Smooth muscle cell of the brain vasculature (primary cell): Measurements from ENCODE around the gene NPPB.

ENCODE experiments used
- DNase-seq: peaks from one replicate; pipeline ENCODE4 v3.0.0-alpha.2; 2012; ENCODE audit warnings: low read depth, low spot score

Gene NPPB

DNA sequence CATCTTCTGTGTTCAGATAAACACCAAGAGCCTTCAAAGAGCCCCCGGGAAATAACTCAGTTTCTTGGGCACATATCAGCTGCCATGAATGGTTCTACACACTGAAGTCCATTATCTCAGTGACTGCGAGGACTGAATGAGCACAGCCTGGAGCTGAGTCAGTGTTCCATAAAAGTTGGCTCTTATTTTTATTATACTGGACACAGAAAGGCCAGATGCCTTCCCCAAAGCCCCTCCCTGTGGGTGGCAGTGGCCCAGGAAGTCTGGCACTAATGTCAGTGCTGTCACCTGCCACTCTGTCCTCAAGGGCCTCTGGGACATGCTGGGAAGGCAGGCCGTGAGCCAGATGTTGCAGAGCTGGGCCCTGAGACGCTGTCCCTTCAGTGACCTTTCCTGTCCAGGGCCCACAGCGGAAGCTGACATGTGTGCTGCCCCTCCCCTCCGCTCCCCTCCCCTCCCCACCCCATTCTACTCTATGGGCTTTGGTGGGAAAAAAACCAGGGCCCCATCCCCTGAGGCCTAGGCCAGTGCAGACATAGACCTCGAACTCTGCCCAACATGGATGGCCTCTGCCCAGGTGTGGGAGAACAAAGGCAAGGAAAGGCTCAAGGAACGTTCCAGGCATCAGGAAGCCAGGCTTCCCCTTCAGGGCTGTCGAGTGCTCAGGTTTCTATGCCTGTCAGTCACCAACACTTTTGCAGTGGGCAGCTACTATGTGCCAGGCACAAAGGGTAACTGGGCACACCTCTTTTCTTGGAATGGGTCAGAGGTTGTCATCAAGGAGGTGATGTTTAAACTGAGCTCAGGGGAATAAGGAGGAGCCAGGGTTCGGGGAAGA lies 22.4 kb upstream of the NPPB start:
- no peak for DNase-seq

DNA sequence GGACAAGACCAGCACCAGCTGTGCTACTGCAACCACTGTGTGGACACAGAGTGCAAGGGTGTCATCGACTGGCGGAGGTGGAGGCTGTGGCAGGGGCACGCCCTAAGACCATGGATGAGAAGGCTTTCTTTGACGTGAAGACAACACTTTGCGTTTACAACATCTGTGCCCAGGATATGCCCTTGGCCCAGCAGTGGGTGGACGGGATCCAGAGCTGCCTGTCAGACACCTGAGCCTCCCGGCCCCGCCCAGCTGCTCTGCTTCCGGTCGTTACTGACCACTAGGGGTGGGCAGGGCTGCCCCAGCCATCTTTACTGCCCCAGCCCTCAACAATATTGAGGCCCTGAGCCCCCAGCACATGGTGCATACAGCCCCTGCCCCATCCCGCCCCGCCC lies 21.4 kb upstream of the NPPB start:
- no peak for DNase-seq

DNA sequence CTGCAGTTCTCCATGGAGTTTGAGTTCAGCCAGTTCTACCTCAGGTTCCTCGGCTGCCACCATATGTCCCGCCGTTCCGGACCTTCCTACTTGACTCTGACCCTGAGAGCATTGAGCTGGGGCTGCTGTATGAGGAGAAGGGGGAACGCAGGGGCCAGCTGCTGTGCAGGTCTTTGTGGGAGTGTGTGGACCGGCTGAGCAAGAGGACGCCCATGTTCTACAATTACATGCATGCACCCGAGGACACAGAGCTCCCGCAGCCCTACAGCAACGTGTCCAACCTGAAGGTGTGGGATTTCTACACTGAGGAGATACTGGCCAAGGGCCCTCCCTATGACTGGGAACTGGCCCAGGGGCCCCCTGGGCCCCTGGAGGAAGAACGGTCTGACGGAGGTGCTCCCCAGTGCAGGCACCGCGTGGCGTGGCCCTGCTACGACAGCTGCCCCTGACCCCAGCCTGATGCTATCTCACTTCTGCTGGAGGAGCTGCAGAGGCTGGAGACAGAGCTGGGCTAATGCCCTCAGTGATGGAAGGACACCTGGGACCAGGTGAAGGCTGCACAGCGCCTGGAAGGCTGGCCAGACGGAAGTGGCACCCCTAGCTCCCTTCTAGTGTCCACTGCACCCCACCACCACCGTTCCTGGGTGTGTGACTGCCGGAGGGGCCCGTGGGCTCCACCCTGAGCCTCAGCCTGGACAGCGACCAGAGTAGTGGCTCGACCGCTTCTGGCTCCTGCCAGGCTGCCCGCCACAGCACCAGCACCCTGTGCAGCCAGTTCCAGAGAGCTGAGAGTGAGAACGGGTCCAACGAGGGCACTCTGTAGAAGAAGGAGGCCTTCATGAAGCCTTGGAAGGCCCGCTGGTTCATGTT lies 20.8 kb upstream of the NPPB start:
- no peak for DNase-seq

DNA sequence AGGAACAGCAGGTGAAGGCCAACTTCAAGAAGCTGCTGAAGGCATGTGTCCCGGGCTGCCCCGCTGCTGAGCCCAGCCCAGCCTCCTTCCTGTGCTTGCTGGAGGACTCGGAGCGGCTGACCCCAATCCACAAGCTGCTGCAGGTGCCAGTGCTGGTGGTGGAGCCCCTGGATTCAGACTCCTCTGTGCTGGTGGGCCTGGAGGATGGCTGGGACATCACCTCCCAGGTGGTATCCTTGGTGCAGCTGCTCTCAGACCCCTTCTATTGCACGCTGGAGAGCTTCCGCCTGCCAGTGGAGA lies 20.1 kb upstream of the NPPB start:
- no peak for DNase-seq

DNA sequence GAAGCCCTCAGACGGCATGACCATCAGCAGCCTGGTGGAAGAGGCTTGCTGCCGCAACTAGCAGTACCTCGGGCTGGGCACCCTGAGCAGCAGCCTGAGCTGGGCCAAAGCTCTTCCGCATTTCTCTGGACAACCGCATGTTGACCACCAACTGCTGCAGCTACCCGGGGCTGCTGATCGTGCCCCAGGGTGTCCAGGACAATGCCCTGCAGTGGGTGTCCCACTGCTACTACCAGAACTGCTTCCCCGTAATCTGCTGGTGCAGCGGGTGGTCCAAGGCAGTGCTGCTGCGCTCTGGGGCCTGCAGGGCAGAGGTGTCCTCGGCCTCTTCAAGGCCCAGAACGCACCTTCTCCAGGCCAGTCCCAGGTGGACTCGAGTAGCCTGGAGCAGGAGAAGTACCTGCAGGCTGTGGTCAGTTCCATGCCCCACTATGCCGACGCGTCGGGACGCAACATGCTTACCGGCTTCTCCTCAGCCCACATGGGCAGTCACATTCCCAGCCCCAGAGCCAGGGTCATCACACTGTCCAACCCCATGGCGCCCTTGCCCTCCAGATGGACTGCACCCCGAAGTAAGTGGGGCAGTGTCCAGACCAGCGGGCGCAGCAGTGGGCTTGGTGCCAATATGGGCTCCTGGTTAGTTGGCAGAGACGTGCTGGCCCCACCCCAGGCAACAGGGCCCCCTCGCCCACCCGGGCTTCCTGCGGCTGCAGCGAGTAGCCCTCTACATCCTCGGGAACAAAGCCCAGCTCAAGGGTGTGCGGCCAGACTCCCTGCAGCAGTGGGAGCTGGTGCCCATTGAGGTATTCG lies 19.5 kb upstream of the NPPB start:
- DNase-seq = no peak

DNA sequence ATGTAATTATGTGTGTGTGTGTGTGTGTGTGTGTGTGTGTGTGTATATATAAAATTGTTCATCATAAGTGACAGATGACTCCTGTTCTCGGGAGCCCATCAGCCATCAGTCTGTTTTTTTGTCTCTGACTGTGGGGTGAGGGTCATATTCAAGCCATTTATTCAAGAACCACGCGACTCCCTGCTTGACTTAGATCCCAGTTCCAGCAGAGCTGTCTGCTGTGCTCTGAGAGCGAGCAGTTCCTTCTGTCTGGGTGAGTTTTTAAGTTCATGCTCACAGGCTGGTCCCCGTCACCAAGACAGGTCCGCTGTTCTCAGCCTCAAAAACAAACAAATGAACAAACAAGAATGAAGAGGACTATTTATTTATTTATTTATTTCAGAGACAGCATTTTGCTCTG lies 18.3 kb upstream of the NPPB start:
- no peak for DNase-seq

DNA sequence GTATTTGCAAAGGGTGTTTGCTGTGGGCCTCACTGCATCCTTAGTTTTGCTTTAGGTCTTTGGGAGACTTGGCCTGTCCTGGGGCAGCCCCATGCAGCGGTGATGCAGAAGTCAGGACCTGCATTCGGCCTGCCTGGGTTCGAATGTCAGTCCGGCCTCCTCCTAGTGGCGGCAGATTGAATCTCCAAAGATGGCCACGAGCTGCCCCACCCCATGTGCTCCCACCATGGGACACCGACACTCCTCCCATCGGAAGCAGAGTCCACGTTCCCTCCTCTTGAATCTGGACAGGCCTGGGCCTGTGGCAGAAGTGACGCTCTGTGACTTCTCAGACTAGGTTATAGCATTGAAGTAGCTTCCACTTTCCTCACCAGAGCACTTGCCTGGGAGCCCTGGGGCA lies 16.3 kb upstream of the NPPB start:
- no peak for DNase-seq

DNA sequence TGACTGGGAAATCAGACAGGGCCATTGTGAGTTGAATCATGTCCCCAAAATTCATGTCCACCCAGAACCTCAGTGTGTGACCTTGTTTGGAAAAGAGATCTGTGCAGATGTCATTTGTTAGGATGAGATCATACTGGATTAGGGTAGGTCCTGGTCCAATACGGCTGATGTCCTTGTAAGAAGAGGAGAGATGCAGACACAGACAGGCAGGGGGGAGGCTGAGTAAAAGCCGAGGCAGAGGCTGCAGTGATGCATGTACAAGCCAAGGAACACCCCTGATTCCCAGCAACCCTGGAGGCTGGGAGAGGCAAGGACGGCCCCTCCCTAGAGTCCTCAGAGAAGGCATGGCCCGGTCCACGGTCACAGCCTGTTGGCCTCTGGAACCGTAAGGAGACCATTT lies 15.9 kb upstream of the NPPB start:
- DNase-seq = no peak

DNA sequence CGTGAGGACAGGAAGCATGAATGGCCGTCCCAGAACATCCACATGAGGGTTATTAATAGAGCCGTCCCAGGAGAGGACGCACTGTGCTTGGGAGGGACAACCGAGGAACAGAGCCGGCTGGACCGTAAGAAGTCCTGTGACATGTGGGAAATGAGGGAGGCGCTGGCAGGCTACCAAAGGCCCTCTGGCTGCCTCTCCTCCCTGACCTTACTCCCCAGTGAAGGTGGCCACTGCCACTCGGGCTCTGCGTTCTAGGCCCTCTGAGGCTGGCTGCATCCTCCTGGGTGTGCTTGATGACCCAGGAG lies 15.5 kb upstream of the NPPB start:
- DNase-seq = no peak

DNA sequence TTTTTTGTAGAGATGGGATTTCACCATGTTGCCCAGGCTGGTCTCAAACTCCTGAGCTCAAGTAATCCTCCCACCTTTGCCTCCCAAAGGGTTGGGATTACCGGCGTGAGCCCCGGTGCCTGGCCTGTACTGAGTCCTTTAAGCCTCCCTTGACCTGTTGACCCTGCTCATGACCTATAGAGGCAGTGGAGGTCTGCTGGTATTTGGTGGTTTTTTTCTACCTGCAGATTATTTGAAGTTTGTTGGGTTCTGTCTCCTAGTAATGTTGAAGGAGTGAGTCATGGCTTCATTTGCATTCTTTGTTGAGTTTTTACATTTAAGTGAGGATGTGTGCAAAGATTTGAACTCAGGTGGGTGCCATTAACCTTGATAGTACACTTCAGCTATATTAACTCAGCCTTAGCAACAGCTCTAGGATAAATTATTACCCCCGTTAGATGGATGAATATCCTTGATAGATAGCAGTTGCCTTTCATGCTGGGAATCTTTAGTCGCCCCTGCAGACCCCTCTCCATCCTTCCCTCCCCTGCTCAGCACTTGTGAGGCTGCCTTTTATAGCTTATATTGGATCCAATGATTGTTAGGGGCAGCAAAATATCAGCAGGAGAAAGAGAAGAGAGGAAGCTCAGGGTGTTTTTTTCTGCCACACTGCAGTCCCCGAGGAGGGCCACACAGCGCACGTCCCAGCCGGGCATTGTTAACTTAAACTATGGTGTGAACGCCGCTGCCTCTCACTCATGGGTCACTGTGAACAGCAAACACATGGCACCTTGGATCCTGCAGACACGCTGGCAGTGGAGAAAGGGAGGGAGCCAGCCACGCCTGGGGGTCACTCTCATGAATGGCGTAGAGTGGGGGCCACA lies 14.9 kb upstream of the NPPB start:
- no peak for DNase-seq

DNA sequence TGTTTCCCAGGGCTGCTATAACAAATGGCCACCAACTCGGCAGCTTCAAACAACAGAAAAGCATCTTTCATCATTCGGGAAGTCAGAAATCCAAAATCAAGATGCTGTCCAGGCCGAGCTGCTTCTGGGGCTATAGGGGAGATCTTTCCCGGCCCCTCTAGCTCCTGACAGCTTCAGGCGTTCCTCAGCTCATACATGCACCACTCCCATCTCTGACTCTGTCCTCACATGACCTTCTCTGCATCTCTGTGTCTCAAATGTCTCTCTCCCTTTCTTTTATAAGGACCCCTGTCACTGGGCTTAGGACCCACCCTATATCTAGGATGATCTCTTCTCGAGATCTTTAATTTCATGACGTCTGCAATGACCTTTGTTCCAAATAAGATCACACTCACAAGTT lies 13.8 kb upstream of the NPPB start:
- DNase-seq = no peak

DNA sequence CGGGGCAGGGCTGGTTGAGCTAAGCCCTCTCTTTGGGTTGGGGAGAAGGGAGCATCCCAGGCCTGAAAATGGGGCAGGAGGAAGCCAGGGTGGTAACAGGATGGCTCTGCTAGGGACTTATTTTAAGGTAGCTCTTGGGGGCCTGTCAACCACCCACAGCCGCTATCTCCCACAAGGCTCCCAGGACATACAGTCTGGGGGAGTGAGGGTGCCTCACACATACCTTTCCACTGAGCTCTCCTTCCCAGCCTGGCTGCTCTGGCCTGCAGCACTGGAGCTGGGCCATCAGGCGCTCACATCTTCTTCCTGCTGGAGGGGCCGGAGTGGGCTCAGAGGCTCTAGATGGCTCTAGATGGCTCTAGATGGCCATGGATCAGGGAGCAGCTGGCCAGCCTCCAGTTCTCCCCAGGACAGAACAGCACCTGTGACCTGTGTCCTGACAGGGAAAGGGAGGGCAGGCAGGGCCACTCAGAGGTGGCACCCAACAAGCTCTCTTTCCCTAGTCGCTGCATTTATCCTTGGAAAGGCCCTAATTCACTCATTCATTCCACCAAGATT lies 11.0 kb upstream of the NPPB start:
- no peak for DNase-seq

DNA sequence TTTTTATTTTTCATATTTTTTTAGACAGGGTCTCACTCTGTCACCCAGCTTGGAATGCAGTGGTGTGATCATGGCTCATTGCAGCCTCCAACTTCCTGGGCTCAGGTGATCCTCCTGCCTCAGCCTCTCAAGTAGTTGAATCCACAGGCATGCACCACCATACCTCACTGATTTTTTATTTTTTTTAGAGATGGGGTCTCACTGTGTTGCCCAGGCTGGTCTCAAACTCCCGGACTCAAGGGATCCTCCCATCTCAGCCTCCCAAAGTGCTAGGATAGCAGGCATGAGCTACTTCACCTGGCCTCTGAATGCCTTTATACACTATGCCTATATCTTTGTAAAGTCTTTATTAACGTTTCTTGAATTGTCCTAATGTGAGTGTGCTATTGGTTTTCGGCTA lies 10.4 kb upstream of the NPPB start:
- DNase-seq = no peak

DNA sequence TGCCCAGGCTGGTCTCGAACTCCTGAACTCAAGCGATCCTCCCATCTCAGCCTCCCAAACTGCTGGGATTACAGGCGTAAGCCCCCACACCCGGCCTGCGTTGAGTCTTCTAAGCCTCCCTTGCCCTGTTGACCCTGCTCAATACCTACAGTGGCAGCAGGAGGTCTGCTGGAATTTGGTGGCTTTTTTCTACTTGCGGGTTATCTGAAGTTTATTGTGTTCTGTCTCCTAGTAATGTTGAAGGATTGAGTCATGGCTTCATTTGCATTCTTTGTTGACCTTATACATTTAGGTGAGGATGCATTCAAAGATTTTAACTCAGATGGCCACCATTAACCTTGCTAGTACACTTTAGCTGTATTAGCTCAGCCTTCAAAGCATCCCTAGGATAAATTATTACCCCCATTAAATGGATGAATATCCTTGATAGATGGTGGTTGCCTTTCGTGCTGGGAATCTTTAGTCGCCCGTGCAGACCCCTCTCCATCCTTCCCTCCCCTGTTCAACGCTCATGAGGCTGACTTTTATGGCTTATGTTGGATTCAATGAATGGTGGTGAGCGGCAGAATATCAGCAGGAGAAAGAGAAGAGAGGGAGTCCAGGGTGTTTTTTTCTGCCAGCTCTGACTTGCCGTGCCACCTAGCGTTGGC lies 9.7 kb upstream of the NPPB start:
- DNase-seq = no peak

DNA sequence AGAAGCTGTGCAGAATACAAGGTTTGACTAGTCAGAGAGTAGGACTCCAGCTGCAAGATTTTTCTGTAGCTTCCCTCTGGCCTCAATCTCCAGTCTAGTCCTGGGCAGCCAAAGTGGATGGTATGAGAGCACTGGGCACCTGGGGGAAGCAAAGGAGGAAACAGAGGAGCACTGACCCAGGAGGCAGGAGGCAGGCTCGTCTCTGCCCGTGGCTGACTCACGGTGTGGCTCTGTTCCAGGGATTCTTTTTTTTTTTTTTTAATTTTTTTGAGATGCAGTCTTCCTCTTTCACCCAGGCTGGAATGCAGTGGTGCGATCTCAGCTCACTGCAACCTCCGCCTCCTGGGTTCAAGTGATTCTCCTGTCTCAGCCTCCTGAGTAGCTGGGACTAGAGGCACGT lies 4.1 kb upstream of the NPPB start:
- no peak for DNase-seq

DNA sequence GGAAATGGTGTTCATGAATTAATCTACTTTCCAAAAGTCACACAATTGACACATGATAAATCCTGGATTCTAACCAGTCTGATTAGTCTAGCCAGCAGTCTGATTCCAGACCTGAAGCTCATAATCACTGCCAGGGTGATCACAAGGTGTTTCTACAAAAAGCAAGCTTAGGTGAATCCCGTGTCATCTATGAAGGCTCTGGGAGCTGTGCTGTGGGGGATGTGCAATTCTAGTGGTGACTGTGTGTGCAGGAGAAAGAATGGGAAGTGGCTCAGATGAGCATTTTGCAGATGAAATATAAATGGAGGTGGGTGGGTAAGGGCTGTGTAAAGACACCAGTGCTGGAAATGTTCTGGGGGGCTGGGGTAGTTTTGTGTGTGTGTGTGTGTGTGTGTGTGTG lies 1.8 kb upstream of the NPPB start:
- DNase-seq = no peak

DNA sequence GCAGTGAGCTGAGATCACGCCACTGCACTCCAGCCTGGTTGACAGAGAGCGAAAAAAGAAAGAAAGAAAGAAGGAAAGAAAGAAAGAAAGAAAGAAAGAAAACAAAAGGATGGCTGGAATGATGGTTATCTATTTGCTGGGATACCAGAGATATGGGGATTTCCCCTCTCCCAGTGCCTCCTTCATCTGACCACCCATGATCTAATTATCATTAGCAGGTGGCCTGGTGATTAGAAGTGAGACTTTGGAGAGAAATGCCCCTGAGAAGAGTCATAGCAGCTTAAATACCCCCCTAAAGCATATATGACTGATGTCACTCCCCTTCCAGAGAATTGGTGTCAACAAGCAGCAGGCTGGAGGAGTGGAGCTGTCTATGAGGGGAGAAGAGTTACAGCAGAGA lies 1.3 kb upstream of the NPPB start:
- no peak for DNase-seq

DNA sequence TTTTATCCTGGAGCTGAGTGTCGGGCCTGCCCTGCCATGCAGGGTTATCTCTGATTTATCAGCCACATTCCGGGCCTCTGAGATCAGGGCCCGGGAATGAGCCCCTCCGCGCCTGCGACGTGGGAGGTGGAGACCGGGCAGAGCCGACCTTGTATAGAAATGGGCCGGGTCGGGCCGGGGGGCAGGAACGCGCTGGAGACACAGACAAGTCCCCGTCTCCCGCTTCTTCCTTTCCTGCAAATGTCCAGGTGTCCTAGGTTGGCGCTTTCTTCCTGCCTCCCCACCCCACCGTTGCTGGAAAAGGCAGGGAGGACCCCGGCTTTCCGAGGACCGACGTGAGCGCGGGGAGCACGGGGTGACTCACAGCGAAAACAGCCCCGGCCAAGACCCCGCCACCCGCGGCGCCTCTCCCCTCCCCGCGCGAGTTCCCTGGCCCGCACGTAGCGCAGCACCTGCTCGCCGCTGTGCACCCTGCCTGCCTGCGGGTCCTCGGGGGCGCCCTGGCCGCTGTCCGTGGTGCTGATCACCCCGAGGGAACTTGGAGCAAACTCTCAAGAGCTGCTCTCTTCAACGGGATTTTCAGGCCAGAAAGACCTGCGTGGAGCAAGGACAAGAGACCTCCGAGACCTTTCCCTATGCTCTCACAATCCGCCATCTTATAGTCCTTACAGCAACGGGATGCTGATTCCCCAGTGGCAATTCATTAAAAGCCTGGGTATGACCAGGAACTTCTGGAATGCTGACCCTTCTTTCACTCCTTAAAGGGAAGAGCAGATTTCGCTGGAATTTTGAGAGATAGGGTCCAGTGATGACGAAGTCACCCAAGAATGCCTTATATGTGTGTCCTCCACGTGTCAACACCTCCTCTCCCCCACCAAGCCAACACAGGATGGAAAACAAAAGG lies 475 bp upstream of the NPPB start:
- DNase-seq = peak; percentile 13

DNA sequence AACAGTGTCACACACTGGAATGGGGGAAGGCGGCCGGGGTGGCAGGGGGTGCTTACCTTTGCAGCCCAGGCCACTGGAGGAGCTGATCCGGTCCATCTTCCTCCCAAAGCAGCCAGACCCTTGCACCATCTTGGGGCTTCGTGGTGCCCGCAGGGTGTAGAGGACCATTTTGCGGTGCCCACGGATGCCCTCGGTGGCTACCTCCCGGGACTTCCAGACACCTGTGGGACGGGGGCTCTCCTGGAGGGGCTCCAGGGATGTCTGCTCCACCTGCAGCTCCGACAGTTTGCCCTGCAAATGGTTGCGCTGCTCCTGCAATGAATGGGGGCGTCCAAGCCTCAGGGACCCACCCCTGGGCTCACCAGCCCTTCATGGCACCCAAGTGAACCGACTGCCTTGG lies 587 bp downstream of the NPPB start:
- DNase-seq = no peak
